DOHH2 (cell line): ENCODE results near the gene CEBPG.

Experiments
- H3F3A ChIP-seq: fragments of 200-600 bp; sonication (generic), shearing (Covaris generic); 2 replicates; pipeline ENCODE4 v1.6.0; 2016; ENCODE audit warnings: antibody characterized with exemption, mild to moderate bottlenecking; ENCODE audit not compliant: control insufficient read depth, insufficient read depth
- H3K27ac ChIP-seq: fragments of 200-600 bp; sonication (generic); 2 replicates; pipeline ENCODE4 v1.5.1; 2014; ENCODE audit warnings: low read depth, mild to moderate bottlenecking, low read length, moderate library complexity
- H3K27me3 ChIP-seq: fragments of 200-600 bp; sonication (generic); 2 replicates; pipeline ENCODE4 v1.6.1; 2014; ENCODE audit warnings: mild to moderate bottlenecking, low read length, mixed read lengths; ENCODE audit not compliant: control insufficient read depth
- H3K36me3 ChIP-seq: fragments of 200-600 bp; sonication (generic); 2 replicates; pipeline ENCODE4 v1.6.1; 2014; ENCODE audit warnings: mild to moderate bottlenecking, low read length, moderate library complexity, mixed read lengths; ENCODE audit not compliant: control insufficient read depth
- H3K4me1 ChIP-seq: fragments of 200-600 bp; sonication (generic); 2 replicates; pipeline ENCODE4 v1.6.1; 2014; ENCODE audit warnings: mild to moderate bottlenecking, low read length, mixed read lengths; ENCODE audit not compliant: control insufficient read depth
- H3K4me2 ChIP-seq: fragments of 200-600 bp; sonication (generic); 2 replicates; pipeline ENCODE4 v1.6.0; 2014; ENCODE audit warnings: mild to moderate bottlenecking, low read length, moderate library complexity
- H3K4me3 ChIP-seq: fragments of 200-600 bp; sonication (generic); 2 replicates; pipeline ENCODE4 v1.5.1; 2014; ENCODE audit warnings: mild to moderate bottlenecking, low read length, mixed read lengths
- H3K79me2 ChIP-seq: fragments of 200-600 bp; sonication (generic); 2 replicates; pipeline ENCODE4 v1.6.1; 2014; ENCODE audit warnings: mild to moderate bottlenecking, low read length, mixed read lengths; ENCODE audit not compliant: control insufficient read depth
- H3K9me2 ChIP-seq: fragments of 200-600 bp; sonication (generic); replicated peaks from 2 replicates; pipeline ENCODE4 v1.6.1; 2014; ENCODE audit warnings: mild to moderate bottlenecking, low read length, mixed read lengths; ENCODE audit not compliant: control insufficient read depth
- H3K9me3 ChIP-seq: fragments of 200-600 bp; sonication (generic); 2 replicates; pipeline ENCODE4 v1.6.1; 2014; ENCODE audit warnings: antibody characterized with exemption, low read length, mixed read lengths; ENCODE audit not compliant: control insufficient read depth, insufficient read depth
- H4K20me1 ChIP-seq: fragments of 200-600 bp; sonication (generic); 2 replicates; pipeline ENCODE4 v1.6.0; 2014; ENCODE audit warnings: low read depth, mild to moderate bottlenecking, antibody characterized with exemption, low read length, moderate library complexity; ENCODE audit not compliant: control insufficient read depth, insufficient read depth
- EZH2phosphoT487 ChIP-seq: fragments of 200-600 bp; sonication (generic); IDR thresholded peaks from 2 replicates; pipeline ENCODE4 v1.6.1; 2017; ENCODE audit warnings: borderline replicate concordance, mild to moderate bottlenecking, antibody characterized with exemption, low read length, moderate library complexity, mixed read lengths
- TF ChIP-seq, protein P1 (sequence below): fragments of 200-600 bp; sonication (generic); IDR thresholded peaks from one replicate; pipeline ENCODE4 v1.5.1; 2014; ENCODE audit warnings: antibody characterized with exemption, mild to moderate bottlenecking, low read depth, low read length; ENCODE audit not compliant: poor library complexity, severe bottlenecking

Gene CEBPG

DNA sequence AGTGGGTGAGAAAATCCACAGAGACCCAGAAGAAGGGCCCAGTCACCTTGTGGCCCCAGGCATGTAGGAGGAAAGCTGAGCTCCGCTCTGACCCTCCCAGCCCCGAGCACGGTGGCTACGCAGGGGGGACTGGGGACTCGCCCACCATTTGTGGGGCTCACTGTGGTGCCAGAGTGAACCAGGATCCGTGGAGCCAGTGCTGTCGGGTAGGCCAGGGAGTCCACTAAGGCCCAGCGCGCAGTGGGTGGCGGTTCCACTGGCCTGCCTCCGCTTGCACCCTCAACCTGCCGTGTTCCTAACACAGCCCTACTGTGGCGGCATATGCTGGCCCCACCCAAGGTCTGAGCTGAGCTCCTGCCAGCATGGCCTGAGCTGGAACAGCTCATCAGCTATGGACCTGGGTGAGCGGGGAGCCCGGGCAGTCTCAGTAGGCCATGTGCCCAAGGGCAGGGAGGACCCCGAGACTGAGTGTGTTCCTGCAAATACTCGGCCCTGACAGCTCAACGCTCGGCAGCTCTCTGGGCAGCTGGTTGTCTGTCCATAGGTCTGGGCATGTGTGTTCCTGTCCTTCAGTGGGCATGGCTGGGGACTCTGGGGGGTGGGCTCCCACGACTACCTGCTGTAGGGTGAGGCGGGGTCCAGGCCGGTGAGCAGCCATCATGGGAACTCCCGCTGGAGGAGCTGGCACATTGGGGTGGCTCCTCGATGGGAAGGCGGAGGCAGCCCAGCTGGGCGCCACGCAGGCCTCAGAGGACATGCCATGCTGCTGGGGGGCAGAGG, 36.6 kb downstream of the CEBPG start:
- H3K79me2 ChIP-seq: no peaks in the 10 kb centered on the region
- H3K4me3 ChIP-seq: no peak overlapping the region
- no peaks in the 10 kb centered on the region for H3K4me1 ChIP-seq
- TF ChIP-seq, protein P1, sequence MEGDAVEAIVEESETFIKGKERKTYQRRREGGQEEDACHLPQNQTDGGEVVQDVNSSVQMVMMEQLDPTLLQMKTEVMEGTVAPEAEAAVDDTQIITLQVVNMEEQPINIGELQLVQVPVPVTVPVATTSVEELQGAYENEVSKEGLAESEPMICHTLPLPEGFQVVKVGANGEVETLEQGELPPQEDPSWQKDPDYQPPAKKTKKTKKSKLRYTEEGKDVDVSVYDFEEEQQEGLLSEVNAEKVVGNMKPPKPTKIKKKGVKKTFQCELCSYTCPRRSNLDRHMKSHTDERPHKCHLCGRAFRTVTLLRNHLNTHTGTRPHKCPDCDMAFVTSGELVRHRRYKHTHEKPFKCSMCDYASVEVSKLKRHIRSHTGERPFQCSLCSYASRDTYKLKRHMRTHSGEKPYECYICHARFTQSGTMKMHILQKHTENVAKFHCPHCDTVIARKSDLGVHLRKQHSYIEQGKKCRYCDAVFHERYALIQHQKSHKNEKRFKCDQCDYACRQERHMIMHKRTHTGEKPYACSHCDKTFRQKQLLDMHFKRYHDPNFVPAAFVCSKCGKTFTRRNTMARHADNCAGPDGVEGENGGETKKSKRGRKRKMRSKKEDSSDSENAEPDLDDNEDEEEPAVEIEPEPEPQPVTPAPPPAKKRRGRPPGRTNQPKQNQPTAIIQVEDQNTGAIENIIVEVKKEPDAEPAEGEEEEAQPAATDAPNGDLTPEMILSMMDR: no peak
- TF ChIP-seq EZH2phosphoT487: no peak
- H3F3A ChIP-seq: no peaks in the 10 kb centered on the region
- H3K9me3 ChIP-seq: no peaks in the 10 kb centered on the region
- no peaks in the 10 kb centered on the region for H3K36me3 ChIP-seq
- H4K20me1 ChIP-seq: no peaks in the 10 kb centered on the region
- no peak overlapping the region for H3K27ac ChIP-seq
- H3K9me2 ChIP-seq: no peaks in the 10 kb centered on the region
- H3K4me2 ChIP-seq: no peak overlapping the region
- no peaks in the 10 kb centered on the region for H3K27me3 ChIP-seq

DNA sequence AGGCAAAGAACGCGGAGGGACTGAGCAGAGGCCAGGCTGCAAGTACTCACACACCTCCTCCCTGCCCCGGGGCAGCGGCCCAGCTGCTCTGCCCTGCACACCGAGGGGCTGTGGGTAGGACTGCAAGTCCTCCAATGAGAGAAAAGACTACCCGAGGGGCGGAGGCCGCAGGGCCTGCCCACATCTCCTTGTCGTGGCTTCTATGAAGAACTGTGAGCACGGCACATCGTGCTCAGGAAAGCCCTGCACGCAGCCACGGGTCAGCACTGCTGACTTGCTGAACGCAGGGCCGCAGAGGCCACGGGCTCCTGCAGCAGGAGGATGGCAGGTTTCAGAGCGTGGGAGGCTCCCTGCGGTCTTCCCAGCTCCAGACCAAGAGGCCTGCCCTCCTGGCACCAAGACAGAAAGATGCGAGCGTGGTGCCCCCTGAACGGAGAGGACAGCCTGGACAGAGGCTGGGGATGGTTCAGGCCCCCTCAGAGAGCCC, 37.4 kb downstream of the CEBPG start:
- Histone ChIP-seq H3K27me3 (no peaks in the 10 kb centered on the region), H3K79me2 (no peaks in the 10 kb centered on the region), H3K9me3 (no peaks in the 10 kb centered on the region), H3K36me3 (no peaks in the 10 kb centered on the region), H3K4me2 (no peak overlapping the region), H3K4me3 (no peak overlapping the region), H3K4me1 (no peaks in the 10 kb centered on the region), H3F3A (no peaks in the 10 kb centered on the region), H4K20me1 (peaks cover 2% of the 10 kb centered on the region; the same call in 1 of the 2 replicates), H3K27ac (no peak overlapping the region), H3K9me2 (no peaks in the 10 kb centered on the region)
- TF ChIP-seq EZH2phosphoT487: no peak
- TF ChIP-seq, protein P1: no peak

DNA sequence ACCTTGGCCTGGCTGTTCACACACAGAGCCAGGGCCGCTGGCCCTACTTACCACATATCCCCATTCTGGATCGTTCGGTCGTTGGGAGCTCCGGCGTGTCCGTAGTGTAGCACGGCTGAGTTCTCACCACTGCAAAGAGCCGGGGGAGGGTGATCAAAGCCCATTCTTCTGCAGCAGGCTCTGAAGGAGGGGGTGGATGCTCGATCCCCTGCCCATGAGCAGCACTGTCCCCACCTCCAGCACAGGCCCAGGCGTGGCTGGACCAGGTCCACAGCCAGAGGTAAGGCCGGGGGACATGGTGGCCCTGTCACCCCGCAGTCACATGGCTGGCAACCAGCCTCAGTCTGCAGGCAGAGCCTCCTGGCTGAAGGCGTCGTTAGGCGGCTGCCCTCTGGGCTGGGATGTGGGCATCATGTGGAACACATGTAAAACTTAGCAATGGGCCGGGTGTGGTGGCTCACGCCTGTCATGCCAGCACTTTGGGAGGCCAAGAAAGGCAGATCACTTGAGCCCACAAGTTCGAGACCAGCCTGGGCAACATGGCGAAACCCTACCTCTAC, 38.2 kb downstream of the CEBPG start:
- Histone ChIP-seq H3K4me2 (no peak overlapping the region), H3K4me1 (no peaks in the 10 kb centered on the region), H3K79me2 (no peaks in the 10 kb centered on the region), H3K36me3 (no peaks in the 10 kb centered on the region), H3K9me2 (no peaks in the 10 kb centered on the region), H3K27me3 (no peaks in the 10 kb centered on the region), H3F3A (no peaks in the 10 kb centered on the region), H3K27ac (no peak overlapping the region), H3K9me3 (no peaks in the 10 kb centered on the region), H3K4me3 (no peak overlapping the region), H4K20me1 (peaks cover 4% of the 10 kb centered on the region; the same call in 1 of the 2 replicates)
- TF ChIP-seq EZH2phosphoT487: no peak
- TF ChIP-seq, protein P1: no peak
